Loucy (cell line): ENCODE results near the gene LPA.
"Not testable (repeated sequence)": the region's sequence is repeated elsewhere in the genome, so short reads cannot be mapped to it uniquely, and the experiment has no call there.

Experiments
- H2AFZ ChIP-seq: fragments of 200-600 bp; sonication (generic); 2 replicates; pipeline ENCODE4 v1.6.0; 2016; ENCODE audit warnings: antibody characterized with exemption, mild to moderate bottlenecking, low read length, moderate library complexity
- H3F3A ChIP-seq: fragments of 200-600 bp; 2 replicates; pipeline ENCODE4 v1.6.0; 2016; ENCODE audit warnings: antibody characterized with exemption, low read depth, mild to moderate bottlenecking
- H3K27me3 ChIP-seq: fragments of 200-600 bp; sonication (generic); 2 replicates; pipeline ENCODE4 v1.6.1; 2014; ENCODE audit warnings: low read length, mild to moderate bottlenecking; ENCODE audit not compliant: insufficient read depth, poor library complexity, severe bottlenecking
- H3K36me3 ChIP-seq: fragments of 200-600 bp; sonication (generic); 2 replicates; pipeline ENCODE4 v1.6.1; 2016; ENCODE audit warnings: low read length; ENCODE audit not compliant: insufficient read depth
- H3K4me1 ChIP-seq: fragments of 200-600 bp; sonication (generic); 2 replicates; pipeline ENCODE4 v1.5.1; 2014; ENCODE audit warnings: low read length, mild to moderate bottlenecking; ENCODE audit not compliant: insufficient read depth, poor library complexity, severe bottlenecking
- H3K4me2 ChIP-seq: fragments of 200-600 bp; sonication (generic); 2 replicates; pipeline ENCODE4 v1.6.0; 2014; ENCODE audit warnings: antibody characterized with exemption, low read length, low read depth, mild to moderate bottlenecking; ENCODE audit not compliant: poor library complexity, severe bottlenecking
- H3K4me3 ChIP-seq: fragments of 200-600 bp; sonication (generic); 2 replicates; pipeline ENCODE4 v1.5.1; 2014; ENCODE audit warnings: low read length, mild to moderate bottlenecking, mixed read lengths; ENCODE audit not compliant: poor library complexity, severe bottlenecking
- H3K79me2 ChIP-seq: fragments of 200-600 bp; sonication (generic); 2 replicates; pipeline ENCODE4 v1.6.1; 2014; ENCODE audit warnings: low read length; ENCODE audit not compliant: insufficient read depth
- H3K9ac ChIP-seq: fragments of 200-600 bp; sonication (generic); 2 replicates; pipeline ENCODE4 v1.6.0; 2014; ENCODE audit warnings: mild to moderate bottlenecking, low read depth, low read length, moderate library complexity; ENCODE audit not compliant: poor library complexity, severe bottlenecking
- H3K9me2 ChIP-seq: fragments of 200-600 bp; sonication (generic); replicated peaks from 2 replicates; pipeline ENCODE4 v1.6.1; 2016; ENCODE audit warnings: low read depth, low read length, mixed read lengths
- H3K9me3 ChIP-seq: fragments of 200-600 bp; sonication (generic); 2 replicates; pipeline ENCODE4 v1.6.1; 2014; ENCODE audit warnings: mild to moderate bottlenecking, antibody characterized with exemption, low read length, low read depth; ENCODE audit not compliant: insufficient read depth
- H4K20me1 ChIP-seq: fragments of 200-600 bp; sonication (generic); 2 replicates; pipeline ENCODE4 v1.6.0; 2014; ENCODE audit warnings: antibody characterized with exemption, low read length, mild to moderate bottlenecking; ENCODE audit not compliant: insufficient read depth, poor library complexity, severe bottlenecking
- CTCF ChIP-seq: fragments of 200-600 bp; sonication (generic); conservative IDR thresholded peaks from 2 replicates; pipeline ENCODE4 v1.5.1; 2014; ENCODE audit warnings: mild to moderate bottlenecking, antibody characterized with exemption, low read length
- EZH2phosphoT487 ChIP-seq: fragments of 200-600 bp; IDR thresholded peaks from 2 replicates; pipeline ENCODE4 v1.6.1; 2018; ENCODE audit warnings: antibody characterized with exemption, mild to moderate bottlenecking, moderate library complexity, borderline replicate concordance

Gene LPA

DNA sequence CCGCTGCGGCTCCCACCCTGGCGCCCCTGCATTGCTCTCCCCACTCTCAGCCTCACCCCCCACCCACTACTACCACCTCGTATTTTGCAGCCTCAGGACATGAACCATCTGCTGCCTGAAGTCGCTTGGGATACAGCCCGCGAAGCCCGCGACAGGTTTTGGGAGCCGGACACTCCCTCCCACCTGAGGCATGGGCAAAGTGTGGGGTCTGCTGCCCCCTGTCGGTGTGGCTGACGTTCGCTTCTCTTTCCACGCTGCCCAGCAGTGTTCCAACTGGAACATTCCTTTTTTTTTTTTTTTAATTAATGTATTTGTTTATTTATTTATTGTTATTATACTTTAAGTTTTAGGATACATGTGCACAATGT, 15.3 kb upstream of the LPA start:
- no peak overlapping the region for H3K4me3 ChIP-seq

DNA sequence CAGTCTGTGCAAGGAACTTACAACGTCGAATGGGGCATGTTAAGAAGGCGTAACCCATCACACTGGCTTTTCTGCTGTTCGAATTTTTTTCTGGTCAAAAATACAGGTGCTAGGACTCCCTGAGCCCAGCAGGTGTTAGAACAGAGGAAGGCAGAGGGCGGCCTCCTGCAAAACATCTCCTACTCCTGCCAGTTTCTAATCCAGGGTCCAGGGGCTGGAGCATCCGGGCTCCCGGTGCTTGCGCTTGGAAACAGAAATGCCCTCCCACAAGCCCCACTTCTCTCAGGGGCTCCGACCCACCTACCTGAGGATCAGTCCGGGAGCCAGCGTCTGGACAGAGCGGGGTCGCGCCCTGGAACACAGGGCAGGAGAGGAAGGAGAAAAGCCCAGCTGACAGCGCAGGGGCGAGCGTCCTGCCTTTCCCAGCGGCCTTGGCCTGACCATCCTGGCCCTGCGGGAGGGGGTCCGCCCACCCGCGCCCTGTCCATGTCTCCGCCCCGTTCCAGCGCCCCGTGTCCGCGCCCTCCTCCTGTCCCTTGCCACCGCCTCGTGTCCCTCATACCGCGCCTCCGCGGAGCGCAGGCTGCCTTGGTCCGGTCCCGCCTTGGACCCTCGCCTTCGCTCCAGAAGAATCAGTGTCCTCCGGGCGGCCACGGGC, 14.8 kb upstream of the LPA start:
- no peak overlapping the region for H3K9ac ChIP-seq
- no peaks in the 10 kb centered on the region for H3F3A ChIP-seq
- H3K4me1 ChIP-seq, result no peaks in the 10 kb centered on the region
- no peak overlapping the region for H3K4me2 ChIP-seq
- no peak overlapping the region for H3K4me3 ChIP-seq
- H2AFZ ChIP-seq, result no peak overlapping the region
- H3K79me2 ChIP-seq, result no peaks in the 10 kb centered on the region
- no peaks in the 10 kb centered on the region for H3K9me2 ChIP-seq
- no peaks in the 10 kb centered on the region for H3K36me3 ChIP-seq
- no peaks in the 10 kb centered on the region for H4K20me1 ChIP-seq
- no peak for TF ChIP-seq CTCF
- TF ChIP-seq EZH2phosphoT487, result no peak
- no peaks in the 10 kb centered on the region for H3K9me3 ChIP-seq
- H3K27me3 ChIP-seq, result no peaks in the 10 kb centered on the region

More for the DNA sequence above, 15.3 kb upstream of the LPA start:
- Histone ChIP-seq H3K9me2 (no peaks in the 10 kb centered on the region), H3K27me3 (no peaks in the 10 kb centered on the region), H3K36me3 (no peaks in the 10 kb centered on the region), H3F3A (no peaks in the 10 kb centered on the region), H3K4me1 (no peaks in the 10 kb centered on the region), H3K9ac (no peak overlapping the region), H3K9me3 (no peaks in the 10 kb centered on the region), H4K20me1 (no peaks in the 10 kb centered on the region), H3K79me2 (no peaks in the 10 kb centered on the region), H3K4me2 (no peak overlapping the region), H2AFZ (no peak overlapping the region)
- TF ChIP-seq CTCF (no peak), EZH2phosphoT487 (no peak)

GRCh38 chr6:160678230-160678629, 14.2 kb upstream of the LPA start:
- Histone ChIP-seq H3F3A (no peaks in the 10 kb centered on the region), H3K4me3 (no peak overlapping the region), H3K9ac (no peak overlapping the region), H3K4me2 (no peak overlapping the region), H3K27me3 (no peaks in the 10 kb centered on the region), H3K36me3 (no peaks in the 10 kb centered on the region), H3K9me2 (no peaks in the 10 kb centered on the region), H4K20me1 (no peaks in the 10 kb centered on the region), H3K9me3 (no peaks in the 10 kb centered on the region), H3K79me2 (no peaks in the 10 kb centered on the region), H3K4me1 (no peaks in the 10 kb centered on the region), H2AFZ (no peak overlapping the region)
- TF ChIP-seq CTCF (no peak), EZH2phosphoT487 (no peak)

- not testable (repeated sequence) for H3F3A ChIP-seq, H3K79me2 ChIP-seq, H3K4me1 ChIP-seq, H3K9me2 ChIP-seq, H3K27me3 ChIP-seq, H3K9ac ChIP-seq, H3K4me2 ChIP-seq, H2AFZ ChIP-seq, H3K36me3 ChIP-seq, H3K4me3 ChIP-seq, H3K9me3 ChIP-seq, H4K20me1 ChIP-seq
These were observed 12.3 kb upstream of the LPA start for GRCh38 chr6:160676418-160676817.
